ENCODE data around the gene F7.
A peak's percentile ranks its signal among the peaks of the same experiment; 100 is the strongest.

Gene F7

DNA sequence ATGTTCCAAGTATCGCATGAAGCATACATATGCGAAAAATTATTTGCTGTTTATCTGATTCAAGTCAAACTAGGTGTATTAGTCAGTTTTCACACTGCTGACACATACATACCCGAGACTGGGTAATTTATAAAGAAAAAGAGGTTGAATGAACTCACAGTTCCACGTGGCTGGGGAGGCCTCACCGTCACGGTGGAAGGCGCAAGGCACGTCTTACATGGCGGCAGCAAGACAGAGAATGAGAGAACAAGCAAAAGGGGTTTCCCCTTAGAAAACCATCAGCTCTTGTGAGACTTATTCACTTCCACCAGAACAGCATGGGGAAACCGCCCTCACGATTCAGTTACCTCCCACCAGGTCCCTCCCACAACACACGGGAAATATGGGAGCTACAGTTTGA is 39.9 kb downstream of the F7 start:
- DNase-seq (ENCODE audit: insufficient read length, low spot score) (no peak), FAIRE-seq (no peak)
- TF ChIP-seq POLR2A (IDR thresholded peaks at IDR 0.05; ENCODE audit: low read depth, low read length): no peak

DNA sequence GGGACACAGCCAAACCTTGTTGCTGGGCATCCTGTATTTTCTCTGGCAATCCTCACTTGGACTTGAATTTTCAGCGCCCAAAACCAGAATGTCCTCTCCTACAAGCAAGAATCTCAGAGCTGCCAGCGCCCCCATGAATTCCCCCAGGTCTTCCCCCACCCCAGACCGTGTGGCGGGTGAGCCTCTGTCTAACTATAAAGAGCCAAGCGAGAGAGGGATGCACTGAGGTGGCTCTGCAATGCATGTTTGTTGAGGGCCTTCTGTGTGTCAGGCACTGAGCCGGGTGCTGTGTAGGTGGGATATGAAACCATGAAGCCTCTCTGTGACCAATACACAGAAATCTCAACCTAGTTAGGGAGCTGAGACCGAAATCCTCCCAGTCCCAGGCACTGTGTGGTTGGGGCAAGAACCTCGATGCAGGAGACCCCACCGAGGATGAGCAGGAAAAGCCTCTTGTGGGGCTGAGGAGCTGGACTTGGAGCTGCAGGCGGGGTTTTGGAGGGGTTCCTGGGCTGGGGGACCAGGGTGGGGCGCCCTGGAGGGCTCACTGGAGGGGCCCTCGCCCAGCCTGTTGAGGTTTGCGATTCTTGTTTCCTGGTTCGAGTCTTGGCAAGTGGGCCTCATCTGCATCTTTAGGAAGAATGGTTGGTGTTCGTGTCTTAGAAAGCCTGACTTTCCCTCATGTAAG is 40.5 kb downstream of the F7 start:
- no peak for TF ChIP-seq POLR2A (IDR thresholded peaks at IDR 0.05; ENCODE audit: low read depth, low read length)
- no peak for FAIRE-seq
- DNase-seq (ENCODE audit: insufficient read length, low spot score): no peak

DNA sequence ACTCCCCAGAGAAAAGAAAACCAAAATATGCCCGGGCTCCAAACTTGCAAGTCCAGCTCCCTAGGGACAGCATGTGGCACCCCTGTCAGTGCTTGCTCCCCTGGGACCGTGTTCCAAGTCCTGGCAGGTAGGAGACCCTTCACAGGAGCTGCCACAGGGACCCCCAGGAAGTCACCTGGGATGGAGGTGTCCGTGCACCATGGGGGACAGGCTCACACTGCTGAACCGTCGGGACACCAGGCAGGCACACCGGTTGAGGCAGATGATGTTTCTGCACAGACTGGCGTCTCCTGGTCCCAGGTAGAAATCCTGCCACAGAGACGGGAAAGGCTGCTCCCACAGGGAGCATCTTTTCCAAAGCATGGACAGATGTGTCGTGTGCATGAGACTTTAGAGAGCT is 41.2 kb downstream of the F7 start:
- no peak for FAIRE-seq
- no peak for TF ChIP-seq POLR2A (IDR thresholded peaks at IDR 0.05; ENCODE audit: low read depth, low read length)
- no peak for DNase-seq (ENCODE audit: insufficient read length, low spot score)

DNA sequence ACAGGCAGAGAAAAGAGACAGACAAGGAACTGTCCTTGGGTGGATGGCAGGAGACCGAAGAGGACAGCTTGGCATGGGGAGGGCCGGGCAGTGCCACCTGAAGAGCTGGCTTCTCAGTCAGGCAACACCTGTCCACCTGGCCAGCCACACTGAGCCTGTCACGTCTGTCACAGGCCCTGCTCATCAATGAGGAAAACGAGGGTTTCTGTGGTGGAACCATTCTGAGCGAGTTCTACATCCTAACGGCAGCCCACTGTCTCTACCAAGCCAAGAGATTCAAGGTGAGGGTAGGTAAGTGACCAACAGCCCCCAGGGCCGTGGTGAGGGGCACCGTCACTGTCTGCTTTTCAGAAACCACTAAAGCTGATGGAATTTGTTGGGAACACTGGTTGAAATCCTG is 41.6 kb downstream of the F7 start:
- no peak for DNase-seq (ENCODE audit: insufficient read length, low spot score)
- no peak for TF ChIP-seq POLR2A (IDR thresholded peaks at IDR 0.05; ENCODE audit: low read depth, low read length)
- no peak for FAIRE-seq

DNA sequence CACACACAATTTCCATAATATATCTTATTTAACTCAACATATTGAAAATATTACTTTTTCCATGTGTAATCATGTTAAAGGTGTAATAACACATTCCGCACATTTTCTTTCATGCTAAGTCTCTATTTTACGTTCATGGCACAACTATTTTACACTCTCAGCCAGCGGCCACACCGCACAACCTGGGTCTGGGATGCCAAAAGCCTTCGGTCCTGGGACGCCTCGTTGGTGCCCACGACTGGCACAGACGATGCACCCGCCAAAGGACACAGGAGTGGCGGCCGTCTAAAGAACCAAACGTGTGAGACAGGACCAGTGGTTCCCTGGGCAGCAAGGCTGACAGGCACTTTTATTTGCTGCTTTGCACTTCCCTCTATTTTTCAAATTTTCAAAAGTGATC is 42.8 kb downstream of the F7 start:
- FAIRE-seq: no peak
- no peak for TF ChIP-seq POLR2A (IDR thresholded peaks at IDR 0.05; ENCODE audit: low read depth, low read length)
- DNase-seq (ENCODE audit: insufficient read length, low spot score): no peak

DNA sequence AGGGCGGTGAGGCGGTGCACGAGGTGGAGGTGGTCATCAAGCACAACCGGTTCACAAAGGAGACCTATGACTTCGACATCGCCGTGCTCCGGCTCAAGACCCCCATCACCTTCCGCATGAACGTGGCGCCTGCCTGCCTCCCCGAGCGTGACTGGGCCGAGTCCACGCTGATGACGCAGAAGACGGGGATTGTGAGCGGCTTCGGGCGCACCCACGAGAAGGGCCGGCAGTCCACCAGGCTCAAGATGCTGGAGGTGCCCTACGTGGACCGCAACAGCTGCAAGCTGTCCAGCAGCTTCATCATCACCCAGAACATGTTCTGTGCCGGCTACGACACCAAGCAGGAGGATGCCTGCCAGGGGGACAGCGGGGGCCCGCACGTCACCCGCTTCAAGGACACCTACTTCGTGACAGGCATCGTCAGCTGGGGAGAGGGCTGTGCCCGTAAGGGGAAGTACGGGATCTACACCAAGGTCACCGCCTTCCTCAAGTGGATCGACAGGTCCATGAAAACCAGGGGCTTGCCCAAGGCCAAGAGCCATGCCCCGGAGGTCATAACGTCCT is 43.4 kb downstream of the F7 start:
- TF ChIP-seq POLR2A (IDR thresholded peaks at IDR 0.05; ENCODE audit: low read depth, low read length): no peak
- no peak for DNase-seq (ENCODE audit: insufficient read length, low spot score)
- no peak for FAIRE-seq

DNA sequence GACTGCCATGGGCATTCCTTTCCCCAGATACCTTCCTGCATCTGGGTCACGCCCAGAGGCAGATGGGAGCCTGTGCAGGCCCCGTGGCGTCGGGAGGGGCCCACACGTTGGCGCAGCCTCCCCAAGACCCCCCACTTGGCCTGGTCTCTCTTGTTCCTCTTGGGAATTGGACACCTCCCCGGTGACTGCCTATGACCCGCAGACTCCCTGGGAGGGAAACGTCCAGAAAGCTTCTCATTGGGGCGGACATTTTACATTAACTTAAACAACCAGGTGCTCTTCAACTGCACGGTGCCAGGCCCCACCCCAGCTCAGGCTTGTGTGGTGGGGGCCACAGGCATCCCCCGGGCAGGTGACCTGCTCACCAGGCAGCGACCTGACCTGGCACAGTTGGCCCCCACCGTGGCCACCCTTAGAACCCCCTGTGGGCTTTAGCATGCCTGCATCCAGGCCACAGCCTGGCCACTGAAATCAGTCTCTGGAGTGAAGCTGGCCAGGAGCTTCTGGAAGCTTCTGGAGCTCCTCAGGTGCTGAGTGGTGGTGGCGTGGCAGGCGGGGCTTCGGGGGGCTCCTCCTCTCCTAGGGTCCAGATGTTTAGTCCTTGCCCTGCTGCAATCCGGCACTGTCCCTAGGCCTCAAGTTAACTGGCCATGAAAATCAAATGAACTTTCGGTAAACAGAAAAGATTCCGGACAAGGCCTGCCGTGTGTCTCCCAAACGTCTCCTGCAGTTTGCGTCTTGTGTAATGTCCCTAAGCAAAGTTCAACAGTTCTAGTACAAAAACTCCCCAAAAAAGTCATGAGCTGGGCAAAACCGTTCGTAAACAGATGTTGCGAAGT is 44.3 kb downstream of the F7 start:
- DNase-seq (ENCODE audit: insufficient read length, low spot score) (no peak), FAIRE-seq (no peak)
- TF ChIP-seq POLR2A (IDR thresholded peaks at IDR 0.05; ENCODE audit: low read depth, low read length): no peak

DNA sequence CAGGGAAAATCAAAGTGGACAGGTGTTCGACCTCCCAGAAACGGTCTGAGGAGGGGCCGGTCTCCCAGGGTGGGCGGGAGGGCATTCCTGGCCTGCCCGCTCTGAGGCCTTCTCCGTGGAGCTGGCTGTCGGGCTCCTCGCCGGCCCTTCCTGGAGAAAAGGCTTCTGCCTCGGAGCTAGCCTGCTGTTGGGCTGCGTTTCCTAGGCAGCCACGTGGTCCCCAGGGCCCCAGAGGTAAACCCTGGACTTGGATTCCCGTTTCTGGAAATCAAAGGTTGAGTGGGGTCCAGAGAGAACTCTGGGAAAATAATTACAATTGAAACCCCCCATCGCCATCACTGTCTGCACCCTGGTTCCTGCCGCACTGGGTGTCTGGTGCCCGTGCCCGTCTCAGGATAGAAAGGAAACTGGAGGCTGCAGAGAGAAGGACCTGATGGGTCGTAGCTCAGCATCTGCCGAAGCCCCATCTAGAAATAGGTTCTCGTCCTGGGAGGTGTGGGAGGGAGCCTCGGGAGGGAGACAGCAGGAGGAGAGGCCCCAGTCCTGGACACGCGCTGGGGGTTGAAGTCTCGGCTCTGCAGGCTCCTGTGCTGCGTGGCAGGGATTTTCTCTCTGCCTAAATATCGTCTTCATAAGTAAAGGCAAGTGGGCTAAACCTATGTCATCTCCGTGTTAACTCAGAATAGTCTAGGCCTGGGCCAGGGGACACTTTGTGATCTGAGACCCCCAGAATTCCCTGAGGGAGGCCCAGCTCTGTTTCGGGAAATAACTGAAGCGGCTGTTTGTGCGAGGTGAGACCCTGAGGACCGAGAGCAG is 45.2 kb downstream of the F7 start:
- TF ChIP-seq POLR2A (IDR thresholded peaks at IDR 0.05; ENCODE audit: low read depth, low read length): no peak
- no peak for DNase-seq (ENCODE audit: insufficient read length, low spot score)
- FAIRE-seq: no peak

DNA sequence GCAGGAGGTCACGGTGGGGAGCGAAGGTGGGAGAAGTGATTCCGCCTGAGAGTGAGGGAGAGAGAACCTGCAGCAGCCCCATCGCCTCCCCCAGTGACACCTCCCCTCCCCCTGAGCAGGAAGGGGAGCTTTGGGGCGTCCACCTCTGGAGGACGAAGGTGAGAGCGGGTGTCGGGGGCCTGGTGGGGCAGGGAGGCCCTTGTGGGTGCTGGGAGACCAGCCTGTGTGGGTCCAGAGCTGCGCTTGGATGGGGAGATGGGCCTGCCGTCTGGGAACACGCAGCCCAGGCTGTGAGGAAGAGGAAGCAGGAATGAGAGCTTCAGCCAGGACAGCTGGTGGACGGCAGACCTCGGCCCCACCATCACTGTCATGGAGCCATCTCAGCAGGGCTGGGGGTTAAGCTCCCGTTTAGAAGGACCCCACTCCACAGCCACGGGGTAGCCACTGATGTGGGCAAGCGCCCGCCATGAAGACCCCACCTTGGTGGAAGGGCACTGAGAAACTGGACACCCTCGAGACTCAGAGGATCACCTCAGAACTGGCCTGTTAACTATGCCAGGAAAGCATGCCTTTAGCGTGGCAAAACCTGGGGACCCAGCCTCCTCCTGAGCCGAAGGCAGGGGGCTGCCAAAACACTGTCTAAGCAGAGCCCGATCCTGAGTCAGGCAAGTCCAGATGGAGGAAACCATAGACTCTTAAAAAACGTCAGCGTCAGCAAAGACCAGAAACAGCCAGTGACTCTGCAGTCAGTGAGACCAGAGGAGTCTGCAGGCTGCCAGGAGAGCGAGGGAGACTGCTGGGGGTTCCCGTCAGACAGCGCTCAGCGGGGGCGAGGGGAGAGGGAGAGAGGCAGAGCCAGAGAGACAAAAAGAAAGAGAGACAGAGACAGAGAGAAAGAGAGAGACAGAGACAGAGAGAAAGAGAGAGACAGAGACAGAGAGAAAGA is 46.4 kb downstream of the F7 start:
- FAIRE-seq (no peak), DNase-seq (ENCODE audit: insufficient read length, low spot score) (no peak)
- TF ChIP-seq POLR2A (IDR thresholded peaks at IDR 0.05; ENCODE audit: low read depth, low read length): no peak

DNA sequence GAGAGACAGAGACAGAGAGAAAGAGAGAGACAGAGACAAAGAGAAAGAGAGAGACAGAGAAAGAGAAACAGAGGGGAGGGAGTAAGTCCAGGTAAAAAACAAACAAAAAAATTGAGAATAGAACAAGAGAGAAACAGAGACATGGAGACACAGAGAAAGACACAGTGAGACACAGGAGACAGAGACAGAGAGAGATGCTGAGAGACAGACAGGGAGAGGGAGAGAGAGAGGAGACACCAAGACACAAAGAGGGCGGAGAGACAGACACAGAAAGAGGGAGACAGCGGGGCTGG is 47.0 kb downstream of the F7 start:
- DNase-seq (ENCODE audit: insufficient read length, low spot score) (no peak), FAIRE-seq (no peak)
- no peak for TF ChIP-seq POLR2A (IDR thresholded peaks at IDR 0.05; ENCODE audit: low read depth, low read length)

DNA sequence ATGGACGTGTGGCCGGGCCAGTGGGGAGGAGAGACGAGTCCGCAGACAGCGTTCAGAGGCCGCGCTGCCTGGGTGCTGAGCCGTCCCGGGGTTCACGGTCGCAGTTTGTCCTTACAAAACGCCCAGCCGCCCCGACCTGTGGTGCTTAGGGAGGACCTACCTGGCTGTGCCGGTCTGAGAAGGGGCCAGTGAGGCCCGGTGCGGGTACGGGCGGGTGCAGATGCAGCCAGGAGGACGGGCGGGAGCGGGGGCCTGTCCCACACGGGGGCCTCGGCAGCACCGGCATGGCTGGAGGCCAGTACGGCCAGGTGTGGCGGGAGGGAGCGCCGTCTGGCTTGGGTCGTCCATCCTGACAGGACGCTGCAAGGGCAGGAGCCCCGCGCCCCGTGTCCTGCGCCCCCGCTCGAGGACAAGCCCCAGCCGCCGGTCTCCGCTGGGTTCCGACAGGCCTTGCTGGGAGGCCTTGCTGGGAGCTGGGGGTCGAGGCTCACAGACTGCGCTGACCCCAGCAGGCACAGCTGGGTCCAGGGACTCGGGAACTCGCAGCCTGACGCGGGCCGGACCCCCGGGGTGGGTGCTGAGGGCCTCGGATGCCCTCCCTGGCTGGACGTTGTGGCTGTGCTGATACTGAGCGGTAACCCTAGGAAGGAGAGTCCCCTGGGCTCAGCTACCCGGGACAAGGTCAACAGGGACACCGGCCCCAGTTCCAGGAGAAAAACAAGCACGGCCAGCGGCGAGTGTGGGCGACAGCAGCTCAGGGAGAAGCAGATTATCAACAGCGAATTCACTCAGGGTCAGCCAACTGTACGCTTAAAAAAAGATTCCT is 47.6 kb downstream of the F7 start:
- no peak for FAIRE-seq

More for the DNA sequence above, 47.6 kb downstream of the F7 start:
- TF ChIP-seq POLR2A (IDR thresholded peaks at IDR 0.05; ENCODE audit: low read depth, low read length): 0 out of 2 replicates have a peak, but pooled peaks have one; percentile 10
- DNase-seq (ENCODE audit: insufficient read length, low spot score): no peak
